HFFc6 (cell line): Measurements from ENCODE around the gene SLC2A13. TPM values are rescaled to one million over a fixed set of nuclear protein-coding genes. Genes with fewer than 3 reads are reported as not detected.

Experiments
- DNase-seq: peaks from one replicate; pipeline ENCODE4 v3.0.0-alpha.2; 2018
- H3K27ac Mint-ChIP-seq: 2 replicates; pipeline ENCODE4 v1.8.0; 2020; ENCODE audit warnings: mild to moderate bottlenecking, mixed read lengths
- H3K27me3 Mint-ChIP-seq: 2 replicates; pipeline ENCODE4 v1.8.0; 2021; ENCODE audit warnings: mild to moderate bottlenecking, moderate library complexity, mixed read lengths; ENCODE audit not compliant: insufficient read depth
- H3K36me3 Mint-ChIP-seq: 2 replicates; pipeline ENCODE4 v1.8.0; 2021; ENCODE audit warnings: low read depth, mixed read lengths
- H3K4me1 Mint-ChIP-seq: 2 replicates; pipeline ENCODE4 v1.8.0; 2020; ENCODE audit warnings: low read depth, mixed read lengths
- H3K4me3 Mint-ChIP-seq: 2 replicates; pipeline ENCODE4 v1.8.0; 2020; ENCODE audit warnings: mild to moderate bottlenecking, moderate library complexity, mixed read lengths
- H3K9me3 Mint-ChIP-seq: 2 replicates; pipeline ENCODE4 v1.8.0; 2020; ENCODE audit warnings: mild to moderate bottlenecking, mixed read lengths
- CTCF ChIP-seq: fragments of 200-600 bp; sonication (generic); IDR thresholded peaks from 2 replicates; pipeline ENCODE4 v1.5.0; 2021; ENCODE audit warnings: antibody characterized with exemption, mild to moderate bottlenecking
- total RNA-seq, 6 experiments: library from RNA; stranded (reverse); fragmentation: NEBNext Ultra II Directional; extraction: Animal tissue kit (Norgen Biotek cat#: 25700); gene quantifications; 2 replicates in 1 of 6; 3 replicates in 5 of 6; pipeline ENCODE4 v1.2.3, GENCODE V29; 2021

SLC2A13 gene
- total RNA-seq, 6 experiments from 2014 or later = 2.3 to 3.3 (median 2.9) TPM

GRCh38 chr12:39723831-39724230 is 382.1 kb downstream of the SLC2A13 start:
- TF ChIP-seq CTCF = no peak
- no peak for DNase-seq
- Mint-ChIP-seq H3K27me3 (no peaks in the 10 kb centered on the region), H3K9me3 (peaks cover 26% of the 10 kb centered on the region), H3K4me1 (no peaks in the 10 kb centered on the region), H3K27ac (no peak overlapping the region), H3K4me3 (no peak overlapping the region), H3K36me3 (no peaks in the 10 kb centered on the region)

GRCh38 chr12:39722504-39722903 is 383.4 kb downstream of the SLC2A13 start:
- no peak for DNase-seq
- no peak for TF ChIP-seq CTCF
- Mint-ChIP-seq H3K27ac (no peak overlapping the region), H3K4me3 (no peak overlapping the region), H3K9me3 (peaks cover 16% of the 10 kb centered on the region), H3K4me1 (no peaks in the 10 kb centered on the region), H3K36me3 (no peaks in the 10 kb centered on the region), H3K27me3 (no peaks in the 10 kb centered on the region)

- no peak overlapping the region for H3K27ac Mint-ChIP-seq
- H3K4me1 Mint-ChIP-seq = no peaks in the 10 kb centered on the region
- no peaks in the 10 kb centered on the region for H3K27me3 Mint-ChIP-seq
- H3K4me3 Mint-ChIP-seq = no peak overlapping the region
- H3K36me3 Mint-ChIP-seq = peaks cover 5% of the 10 kb centered on the region; the same call in 1 of the 2 replicates
- H3K9me3 Mint-ChIP-seq = peaks cover 34% of the 10 kb centered on the region
- no peak for TF ChIP-seq CTCF
- DNase-seq = no peak
Observed at GRCh38 chr12:39713552-39713951, 392.3 kb downstream of the SLC2A13 start.

GRCh38 chr12:39712334-39712733 is 393.5 kb downstream of the SLC2A13 start:
- H3K27ac Mint-ChIP-seq = no peak overlapping the region
- no peak overlapping the region for H3K4me3 Mint-ChIP-seq
- TF ChIP-seq CTCF = no peak
- no peaks in the 10 kb centered on the region for H3K4me1 Mint-ChIP-seq
- no peak for DNase-seq
- peaks cover 5% of the 10 kb centered on the region; the same call in 1 of the 2 replicates for H3K36me3 Mint-ChIP-seq
- no peaks in the 10 kb centered on the region for H3K27me3 Mint-ChIP-seq
- H3K9me3 Mint-ChIP-seq = peaks cover 34% of the 10 kb centered on the region

Other genes starting within 250 kb of the SLC2A13 start
- gene LRRK2, start 118.9 kb upstream of the SLC2A13 start, total RNA-seq = 1 to 10 TPM in 4 of 6 experiments, under 1 TPM in 2; 0.28 to 1.6 (median 1.2) TPM